Upper lobe of left lung (tissue), 4 donors: ENCODE measurements around the gene MCM3.

Experiments used
- CTCF ChIP-seq, 6 experiments: fragments of 450-650 bp in 4 of 6; fragments of 200-600 bp in 2 of 6; sonication (generic) in 2 of 6; IDR thresholded peaks; one replicate each; pipeline ENCODE4 v1.5.1; 2016 to 2019; ENCODE audit warnings: antibody characterized with exemption in 6 of 6
- EP300 ChIP-seq, 4 donors: sonication (generic); formaldehyde crosslinking; IDR thresholded peaks; one replicate each; pipeline ENCODE4 v1.5.1; 2017; ENCODE audit warnings: antibody characterized with exemption in 4 of 4, control low read depth in 2 of 4
- POLR2A ChIP-seq, 4 donors: fragments of 450-650 bp; IDR thresholded peaks; one replicate each; pipeline ENCODE4 v1.5.1; 2016 to 2017; ENCODE audit warnings: antibody characterized with exemption in 4 of 4, mild to moderate bottlenecking in 2 of 4
- POLR2AphosphoS5 ChIP-seq, 2 donors: sonication (generic); formaldehyde crosslinking; IDR thresholded peaks; one replicate each; pipeline ENCODE4 v1.5.1; 2017; ENCODE audit warnings: antibody characterized with exemption in 2 of 2

- TF ChIP-seq CTCF (IDR thresholded peaks at IDR 0.05) (no peak), POLR2AphosphoS5 (IDR thresholded peaks at IDR 0.05) (no peak), EP300 (IDR thresholded peaks at IDR 0.05) (no peak), POLR2A (IDR thresholded peaks at IDR 0.05) (no peak)
Measured at GRCh38 chr6:52243282-52243893, 41.2 kb downstream of the MCM3 start.
